Stimulated activated effector memory CD8-positive, alpha-beta T cell treated with anti-CD3 and anti-CD28 coated beads, Interleukin-12 subunit alpha, Interleukin-12 subunit beta, amount 100 ng/mL, for 72 hours (primary cell): ENCODE data around the gene LTB.
A peak's percentile ranks its signal among the peaks of the same experiment; 100 is the strongest.

ENCODE experiments used
- ATAC-seq: fragments of 150-1000 bp; cut with Tn5 transposase; 2 replicates; pipeline ENCODE4 v1.10.0; 2021
- DNase-seq, 2 donors: peaks; one replicate each; pipeline ENCODE4 v3.0.0; 2021 to 2022; ENCODE audit warnings: low spot score in 2 of 2
- H3K27ac Mint-ChIP-seq: one replicate; pipeline ENCODE4 v1.8.0; 2022; ENCODE audit warnings: mild to moderate bottlenecking, mixed read lengths
- H3K36me3 Mint-ChIP-seq: one replicate; pipeline ENCODE4 v1.8.0; 2022; ENCODE audit warnings: mild to moderate bottlenecking, mixed read lengths
- H3K4me1 Mint-ChIP-seq: one replicate; pipeline ENCODE4 v1.8.0; 2022; ENCODE audit warnings: mixed read lengths
- H3K4me3 Mint-ChIP-seq: one replicate; pipeline ENCODE4 v1.8.0; 2022; ENCODE audit warnings: mild to moderate bottlenecking, mixed read lengths
- H3K9me3 Mint-ChIP-seq: one replicate; pipeline ENCODE4 v1.8.0; 2022; ENCODE audit warnings: mixed read lengths

The LTB gene

GRCh38 chr6:31582230-31582643, at the start of gene LTB:
Gene LTB (minus strand): TSS chr6:31582424. CDS start chr6:31582417, 7 bp downstream.
- Mint-ChIP-seq H3K36me3 (peaks cover 59% of the 10 kb centered on the region), H3K4me3 (peak within 1 kb of the TSS; percentile 97), H3K4me1 (peaks cover 71% of the 10 kb centered on the region), H3K27ac (peak within 1 kb of the TSS; percentile 98), H3K9me3 (no peaks in the 10 kb centered on the region)
- DNase-seq, result no peak
- ATAC-seq, result no peak

GRCh38 chr6:31631681-31632278, 49.6 kb upstream of the LTB start:
- peaks cover 100% of the 10 kb centered on the region for H3K36me3 Mint-ChIP-seq
- H3K27ac Mint-ChIP-seq, result peak overlapping the region; percentile 83
- peaks cover 29% of the 10 kb centered on the region for H3K4me1 Mint-ChIP-seq
- no peak overlapping the region for H3K4me3 Mint-ChIP-seq
- no peaks in the 10 kb centered on the region for H3K9me3 Mint-ChIP-seq
- ATAC-seq, result no peak
- DNase-seq, result no peak

- peaks cover 100% of the 10 kb centered on the region for H3K36me3 Mint-ChIP-seq
- peaks cover 33% of the 10 kb centered on the region for H3K4me1 Mint-ChIP-seq
- ATAC-seq (no peak), DNase-seq (no peak)
- H3K9me3 Mint-ChIP-seq, result no peaks in the 10 kb centered on the region
- H3K27ac Mint-ChIP-seq, result peak overlapping the region; percentile 83
- H3K4me3 Mint-ChIP-seq, result no peak overlapping the region
These were observed 49.0 kb upstream of the LTB start for GRCh38 chr6:31631209-31631608.

GRCh38 chr6:31630177-31630934, 48.1 kb upstream of the LTB start:
- peaks cover 35% of the 10 kb centered on the region for H3K4me1 Mint-ChIP-seq
- ATAC-seq, result no peak
- H3K4me3 Mint-ChIP-seq, result no peak overlapping the region
- H3K36me3 Mint-ChIP-seq, result peaks cover 100% of the 10 kb centered on the region
- no peaks in the 10 kb centered on the region for H3K9me3 Mint-ChIP-seq
- no peak for DNase-seq
- H3K27ac Mint-ChIP-seq, result peak overlapping the region; percentile 1

DNA sequence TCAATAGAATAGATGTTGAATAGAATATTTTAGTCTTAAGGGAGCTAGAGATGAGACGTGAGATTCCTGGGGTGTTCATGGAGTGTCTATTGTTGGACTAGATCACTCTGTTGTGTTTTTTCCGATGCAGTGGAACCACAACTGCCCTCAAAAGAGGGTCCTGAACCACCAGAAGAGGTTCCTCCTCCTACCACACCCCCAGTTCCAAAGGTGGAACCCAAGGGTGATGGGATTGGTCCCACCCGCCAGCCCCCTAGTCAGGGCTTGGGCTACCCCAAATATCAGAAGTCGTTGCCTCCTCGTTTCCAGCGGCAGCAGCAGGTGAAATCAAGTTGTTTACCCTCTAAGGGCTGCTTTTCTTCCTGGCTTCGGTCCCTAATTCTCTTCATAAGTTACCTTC, 46.8 kb upstream of the LTB start:
- Mint-ChIP-seq H3K27ac (no peak overlapping the region), H3K9me3 (no peaks in the 10 kb centered on the region), H3K36me3 (peaks cover 100% of the 10 kb centered on the region), H3K4me1 (peaks cover 33% of the 10 kb centered on the region), H3K4me3 (no peak overlapping the region)
- ATAC-seq, result no peak
- no peak for DNase-seq

DNA sequence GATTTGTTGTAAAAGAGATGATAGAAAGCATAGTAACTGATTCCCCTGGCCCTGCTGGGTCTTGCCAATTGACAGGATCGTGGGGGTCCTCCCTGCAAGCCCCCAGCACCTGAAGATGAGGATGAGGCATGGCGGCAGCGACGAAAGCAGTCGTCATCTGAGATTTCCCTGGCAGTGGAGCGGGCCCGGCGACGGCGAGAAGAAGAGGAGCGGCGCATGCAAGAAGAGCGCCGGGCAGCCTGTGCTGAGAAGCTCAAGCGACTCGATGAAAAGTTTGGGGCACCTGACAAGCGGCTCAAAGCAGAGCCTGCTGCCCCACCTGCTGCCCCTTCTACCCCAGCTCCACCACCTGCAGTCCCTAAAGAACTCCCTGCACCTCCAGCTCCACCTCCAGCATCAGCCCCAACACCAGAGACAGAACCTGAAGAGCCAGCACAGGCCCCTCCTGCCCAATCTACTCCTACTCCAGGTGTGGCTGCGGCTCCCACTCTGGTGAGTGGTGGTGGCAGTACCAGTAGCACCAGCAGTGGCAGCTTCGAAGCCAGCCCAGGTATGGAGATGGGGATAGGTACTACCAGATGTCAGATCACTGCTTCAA, 45.6 kb upstream of the LTB start:
- no peaks in the 10 kb centered on the region for H3K9me3 Mint-ChIP-seq
- peaks cover 24% of the 10 kb centered on the region for H3K4me1 Mint-ChIP-seq
- peak overlapping the region; percentile 82 for H3K27ac Mint-ChIP-seq
- H3K36me3 Mint-ChIP-seq, result peaks cover 100% of the 10 kb centered on the region
- DNase-seq (no peak), ATAC-seq (no peak)
- H3K4me3 Mint-ChIP-seq, result no peak overlapping the region

- Mint-ChIP-seq H3K4me3 (no peak overlapping the region), H3K9me3 (no peaks in the 10 kb centered on the region), H3K4me1 (peaks cover 29% of the 10 kb centered on the region), H3K27ac (peak overlapping the region; percentile 82), H3K36me3 (peaks cover 100% of the 10 kb centered on the region)
- ATAC-seq (no peak), DNase-seq (no peak)
These were observed 44.7 kb upstream of the LTB start for GRCh38 chr6:31626952-31627351.

GRCh38 chr6:31624070-31624469, 41.8 kb upstream of the LTB start:
- DNase-seq, result no peak
- H3K4me1 Mint-ChIP-seq, result peaks cover 38% of the 10 kb centered on the region
- peaks cover 94% of the 10 kb centered on the region for H3K36me3 Mint-ChIP-seq
- peak overlapping the region; percentile 51 for H3K27ac Mint-ChIP-seq
- ATAC-seq, result no peak
- H3K9me3 Mint-ChIP-seq, result no peaks in the 10 kb centered on the region
- no peak overlapping the region for H3K4me3 Mint-ChIP-seq

- H3K36me3 Mint-ChIP-seq, result peaks cover 80% of the 10 kb centered on the region
- peaks cover 33% of the 10 kb centered on the region for H3K4me1 Mint-ChIP-seq
- peak overlapping the region; percentile 96 for H3K27ac Mint-ChIP-seq
- ATAC-seq (no peak), DNase-seq (no peak)
- H3K9me3 Mint-ChIP-seq, result no peaks in the 10 kb centered on the region
- H3K4me3 Mint-ChIP-seq, result peak overlapping the region; percentile 82
These were observed 40.5 kb upstream of the LTB start for GRCh38 chr6:31622684-31623091.

DNA sequence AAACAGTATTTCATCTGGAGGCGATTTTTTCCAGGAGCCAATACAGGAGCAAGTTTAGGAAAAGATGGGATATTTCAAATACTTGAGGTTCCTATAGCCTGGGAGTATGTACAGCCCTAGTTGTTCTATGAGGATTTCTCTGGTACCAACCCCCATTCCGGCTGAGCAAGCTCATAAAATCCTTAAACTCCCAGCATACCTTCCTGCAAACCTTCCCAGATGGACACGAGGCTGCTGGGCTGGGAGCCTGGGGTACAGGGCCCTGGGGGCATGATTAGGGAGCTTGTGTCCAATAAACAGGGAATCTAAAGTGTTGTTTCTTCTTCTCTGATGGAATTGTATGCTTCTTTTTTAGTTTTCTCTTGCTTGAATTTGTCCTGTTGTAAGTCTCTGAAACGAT, 39.8 kb upstream of the LTB start:
- Mint-ChIP-seq H3K4me1 (peaks cover 26% of the 10 kb centered on the region), H3K9me3 (no peaks in the 10 kb centered on the region), H3K36me3 (peaks cover 73% of the 10 kb centered on the region), H3K27ac (peak overlapping the region; percentile 96), H3K4me3 (peak overlapping the region; percentile 82)
- no peak for ATAC-seq
- no peak for DNase-seq

GRCh38 chr6:31621320-31621939, 39.2 kb upstream of the LTB start:
- Mint-ChIP-seq H3K36me3 (peaks cover 67% of the 10 kb centered on the region), H3K27ac (peak overlapping the region; percentile 96), H3K9me3 (no peaks in the 10 kb centered on the region), H3K4me1 (peaks cover 22% of the 10 kb centered on the region), H3K4me3 (peak overlapping the region; percentile 82)
- ATAC-seq, result no peak
- no peak for DNase-seq

DNA sequence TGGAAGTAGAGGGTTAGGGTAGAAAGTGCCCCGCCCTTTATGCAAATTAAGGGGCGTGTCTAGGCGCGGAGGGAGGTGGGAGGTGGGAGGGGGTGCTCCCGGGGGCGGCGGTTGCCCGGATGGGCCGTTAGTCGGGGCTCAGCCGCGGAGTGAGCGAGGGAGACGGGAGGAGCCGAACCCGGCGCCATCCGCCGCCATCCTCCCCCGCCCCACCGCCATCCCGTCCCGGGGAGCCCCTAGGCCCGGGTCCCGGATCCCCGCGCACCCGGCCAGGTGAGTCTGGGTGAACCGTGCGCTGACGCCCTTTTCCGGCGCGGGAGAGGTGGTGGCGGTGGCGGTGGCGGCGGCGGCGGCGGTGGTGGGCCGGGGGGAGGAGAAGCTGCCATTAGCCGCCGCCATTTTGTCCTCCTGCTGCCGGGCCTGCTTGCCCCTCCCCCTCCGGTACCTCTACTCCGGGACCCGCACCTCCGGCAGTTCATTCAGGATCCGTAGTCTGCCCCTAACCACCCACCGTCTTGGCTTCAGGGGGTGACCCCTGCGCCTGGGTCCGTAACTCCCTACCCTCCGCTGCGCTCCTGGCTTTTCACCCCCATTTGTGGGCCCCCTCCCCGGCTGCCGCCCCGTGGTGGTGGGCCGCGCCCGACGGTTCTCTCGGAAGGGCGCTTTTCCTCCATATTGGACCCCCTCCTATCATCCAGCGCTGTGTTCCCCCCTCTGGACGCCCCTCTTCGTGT, 38.5 kb upstream of the LTB start, which contains the start of gene PRRC2A:
Gene PRRC2A, plus strand, starts transcription at position 130 of the 734 bp plus-strand sequence. CDS start 2,075 bp downstream, outside the sequence.
- DNase-seq, result peak; percentile 84 to 97
- Mint-ChIP-seq H3K4me1 (peaks cover 22% of the 10 kb centered on the region), H3K4me3 (peak within 1 kb of the TSS; percentile 82)

GRCh38 chr6:31619805-31620585, 37.8 kb upstream of the LTB start:
- peak overlapping the region; percentile 82 for H3K4me3 Mint-ChIP-seq
- DNase-seq (peak; percentile 86 to 98), ATAC-seq (peak; percentile 89)
- H3K36me3 Mint-ChIP-seq, result peaks cover 53% of the 10 kb centered on the region
- H3K27ac Mint-ChIP-seq, result peak overlapping the region; percentile 96
- no peaks in the 10 kb centered on the region for H3K9me3 Mint-ChIP-seq
- peaks cover 30% of the 10 kb centered on the region for H3K4me1 Mint-ChIP-seq

More for the DNA sequence above, 38.5 kb upstream of the LTB start, which contains the start of gene PRRC2A:
- peak within 1 kb of the TSS; percentile 96 for H3K27ac Mint-ChIP-seq
- no peaks in the 10 kb centered on the region for H3K9me3 Mint-ChIP-seq
- ATAC-seq, result peak; percentile 75
- H3K36me3 Mint-ChIP-seq, result peaks cover 61% of the 10 kb centered on the region

GRCh38 chr6:31617010-31617409, 34.8 kb upstream of the LTB start:
- no peaks in the 10 kb centered on the region for H3K9me3 Mint-ChIP-seq
- H3K27ac Mint-ChIP-seq, result peak overlapping the region; percentile 74
- peak overlapping the region; percentile 55 for H3K4me3 Mint-ChIP-seq
- DNase-seq, result no peak
- H3K4me1 Mint-ChIP-seq, result peaks cover 25% of the 10 kb centered on the region
- ATAC-seq, result no peak
- H3K36me3 Mint-ChIP-seq, result peaks cover 23% of the 10 kb centered on the region
